Loucy (cell line): ENCODE measurements around the gene TM2D3.
"Not testable (repeated sequence)": the region's sequence is repeated elsewhere in the genome, so short reads cannot be mapped to it uniquely, and the experiment has no call there.

Source experiments
- H2AFZ ChIP-seq: fragments of 200-600 bp; sonication (generic); 2 replicates; pipeline ENCODE4 v1.6.0; 2016; ENCODE audit warnings: antibody characterized with exemption, mild to moderate bottlenecking, low read length, moderate library complexity
- H3F3A ChIP-seq: fragments of 200-600 bp; 2 replicates; pipeline ENCODE4 v1.6.0; 2016; ENCODE audit warnings: antibody characterized with exemption, low read depth, mild to moderate bottlenecking
- H3K27me3 ChIP-seq: fragments of 200-600 bp; sonication (generic); 2 replicates; pipeline ENCODE4 v1.6.1; 2014; ENCODE audit warnings: low read length, mild to moderate bottlenecking; ENCODE audit not compliant: insufficient read depth, poor library complexity, severe bottlenecking
- H3K36me3 ChIP-seq: fragments of 200-600 bp; sonication (generic); 2 replicates; pipeline ENCODE4 v1.6.1; 2016; ENCODE audit warnings: low read length; ENCODE audit not compliant: insufficient read depth
- H3K4me1 ChIP-seq: fragments of 200-600 bp; sonication (generic); 2 replicates; pipeline ENCODE4 v1.5.1; 2014; ENCODE audit warnings: low read length, mild to moderate bottlenecking; ENCODE audit not compliant: insufficient read depth, poor library complexity, severe bottlenecking
- H3K4me2 ChIP-seq: fragments of 200-600 bp; sonication (generic); 2 replicates; pipeline ENCODE4 v1.6.0; 2014; ENCODE audit warnings: antibody characterized with exemption, low read length, low read depth, mild to moderate bottlenecking; ENCODE audit not compliant: poor library complexity, severe bottlenecking
- H3K4me3 ChIP-seq: fragments of 200-600 bp; sonication (generic); 2 replicates; pipeline ENCODE4 v1.5.1; 2014; ENCODE audit warnings: low read length, mild to moderate bottlenecking, mixed read lengths; ENCODE audit not compliant: poor library complexity, severe bottlenecking
- H3K79me2 ChIP-seq: fragments of 200-600 bp; sonication (generic); 2 replicates; pipeline ENCODE4 v1.6.1; 2014; ENCODE audit warnings: low read length; ENCODE audit not compliant: insufficient read depth
- H3K9ac ChIP-seq: fragments of 200-600 bp; sonication (generic); 2 replicates; pipeline ENCODE4 v1.6.0; 2014; ENCODE audit warnings: mild to moderate bottlenecking, low read depth, low read length, moderate library complexity; ENCODE audit not compliant: poor library complexity, severe bottlenecking
- H3K9me2 ChIP-seq: fragments of 200-600 bp; sonication (generic); replicated peaks from 2 replicates; pipeline ENCODE4 v1.6.1; 2016; ENCODE audit warnings: low read depth, low read length, mixed read lengths
- H3K9me3 ChIP-seq: fragments of 200-600 bp; sonication (generic); 2 replicates; pipeline ENCODE4 v1.6.1; 2014; ENCODE audit warnings: mild to moderate bottlenecking, antibody characterized with exemption, low read length, low read depth; ENCODE audit not compliant: insufficient read depth
- H4K20me1 ChIP-seq: fragments of 200-600 bp; sonication (generic); 2 replicates; pipeline ENCODE4 v1.6.0; 2014; ENCODE audit warnings: antibody characterized with exemption, low read length, mild to moderate bottlenecking; ENCODE audit not compliant: insufficient read depth, poor library complexity, severe bottlenecking
- CTCF ChIP-seq: fragments of 200-600 bp; sonication (generic); conservative IDR thresholded peaks from 2 replicates; pipeline ENCODE4 v1.5.1; 2014; ENCODE audit warnings: mild to moderate bottlenecking, antibody characterized with exemption, low read length
- EZH2phosphoT487 ChIP-seq: fragments of 200-600 bp; IDR thresholded peaks from 2 replicates; pipeline ENCODE4 v1.6.1; 2018; ENCODE audit warnings: antibody characterized with exemption, mild to moderate bottlenecking, moderate library complexity, borderline replicate concordance

Gene TM2D3

GRCh38 chr15:101654624-101655337, 2.6 kb upstream of the TM2D3 start:
- not testable (repeated sequence) for H3K4me2 ChIP-seq, H3K36me3 ChIP-seq
- TF ChIP-seq CTCF: peak; percentile 67

GRCh38 chr15:101654171-101654570, 2.0 kb upstream of the TM2D3 start:
- Histone ChIP-seq H3K4me3 (no peak overlapping the region), H3K4me2 (no peak overlapping the region), H3K4me1 (peaks cover 22% of the 10 kb centered on the region), H3K9ac (no peak overlapping the region), H3K79me2 (peaks cover 36% of the 10 kb centered on the region), H4K20me1 (peaks cover 22% of the 10 kb centered on the region), H3K27me3 (no peaks in the 10 kb centered on the region), H3K9me3 (no peaks in the 10 kb centered on the region), H3K9me2 (no peaks in the 10 kb centered on the region), H2AFZ (no peak overlapping the region), H3K36me3 (no peaks in the 10 kb centered on the region), H3F3A (peaks cover 13% of the 10 kb centered on the region; the same call in 1 of the 2 replicates)
- TF ChIP-seq CTCF: no peak
- TF ChIP-seq EZH2phosphoT487: no peak

More at GRCh38 chr15:101654624-101655337, 2.6 kb upstream of the TM2D3 start:
- Histone ChIP-seq H4K20me1 (peaks cover 16% of the 10 kb centered on the region), H3K79me2 (peaks cover 30% of the 10 kb centered on the region), H3F3A (peaks cover 13% of the 10 kb centered on the region; the same call in 1 of the 2 replicates), H3K4me1 (peaks cover 16% of the 10 kb centered on the region)
- not testable (repeated sequence) for H3K9ac ChIP-seq, H3K27me3 ChIP-seq, H2AFZ ChIP-seq, H3K4me3 ChIP-seq, H3K9me3 ChIP-seq, H3K9me2 ChIP-seq

GRCh38 chr15:101652786-101653430, 727 bp upstream of the TM2D3 start:
- H3K9me2 ChIP-seq: no peaks in the 10 kb centered on the region

More at GRCh38 chr15:101652786-101653430, 727 bp upstream of the TM2D3 start:
- H4K20me1 ChIP-seq: peaks cover 30% of the 10 kb centered on the region
- H3K27me3 ChIP-seq: no peaks in the 10 kb centered on the region
- H3K36me3 ChIP-seq: no peaks in the 10 kb centered on the region
- H3K9ac ChIP-seq: peak overlapping the region; percentile 96
- peaks cover 49% of the 10 kb centered on the region for H3K79me2 ChIP-seq
- peak overlapping the region; percentile 98 for H3K4me3 ChIP-seq
- TF ChIP-seq CTCF (no peak), EZH2phosphoT487 (no peak)
- peak overlapping the region; percentile 99 for H2AFZ ChIP-seq
- H3K9me3 ChIP-seq: no peaks in the 10 kb centered on the region
- peak overlapping the region; percentile 98 for H3K4me2 ChIP-seq
- peaks cover 13% of the 10 kb centered on the region; the same call in 1 of the 2 replicates for H3F3A ChIP-seq
- peaks cover 22% of the 10 kb centered on the region for H3K4me1 ChIP-seq
